WTC11 (cell line): ENCODE results near the gene RPS6KB2. TPM values are rescaled to one million over a fixed set of nuclear protein-coding genes. Genes with fewer than 3 reads are reported as not detected.

ENCODE experiments used
- ATAC-seq: fragments of 200-7000 bp; cut with Tn5 transposase; 2 replicates; pipeline ENCODE4 v1.10.0; 2021; ENCODE audit warnings: mild to moderate bottlenecking, moderate library complexity
- CTCF ChIA-PET: fragments of 300-600 bp; sonication (Branson Sonifier 250); formaldehyde crosslinking; loops from one replicate; lab custom pipeline; 2021; ENCODE audit warnings: antibody characterized with exemption; lab: Charles Lee
- POLR2A ChIA-PET: fragments of 350-600 bp; sonication (Branson Sonifier 250); formaldehyde crosslinking; loops from one replicate; lab custom pipeline; 2021; ENCODE audit warnings: antibody characterized with exemption; lab: Charles Lee
- DNase-seq: peaks from one replicate; pipeline ENCODE4 v3.0.0; 2021; ENCODE audit warnings: low spot score
- H3K27ac Mint-ChIP-seq: 2 replicates; pipeline ENCODE4 v1.8.0; 2021; ENCODE audit warnings: mixed read lengths
- H3K27me3 Mint-ChIP-seq: 2 replicates; pipeline ENCODE4 v1.8.0; 2021; ENCODE audit warnings: low read depth, mild to moderate bottlenecking, moderate library complexity, mixed read lengths
- H3K36me3 Mint-ChIP-seq: 2 replicates; pipeline ENCODE4 v1.8.0; 2021; ENCODE audit warnings: mixed read lengths
- H3K4me1 Mint-ChIP-seq: 2 replicates; pipeline ENCODE4 v1.8.0; 2022; ENCODE audit warnings: mixed read lengths
- H3K4me3 Mint-ChIP-seq: 2 replicates; pipeline ENCODE4 v1.8.0; 2021; ENCODE audit warnings: mild to moderate bottlenecking, moderate library complexity, mixed read lengths
- H3K9me3 Mint-ChIP-seq: 2 replicates; pipeline ENCODE4 v1.8.0; 2021; ENCODE audit warnings: mixed read lengths
- ATF1 ChIP-seq: sonication (generic); formaldehyde crosslinking; IDR thresholded peaks from 2 replicates; pipeline ENCODE4 v1.8.1; 2023; ENCODE audit warnings: mild to moderate bottlenecking, moderate library complexity, missing genetic modification reagents
- CDX4 ChIP-seq: fragments of 250-450 bp; sonication (Bioruptor Pico); IDR thresholded peaks from 2 replicates; pipeline ENCODE4 v1.9.0; 2021; ENCODE audit warnings: moderate library complexity, mild to moderate bottlenecking, inconsistent platforms, borderline replicate concordance
- E2F4 ChIP-seq: sonication (generic); formaldehyde crosslinking; IDR thresholded peaks from 2 replicates; pipeline ENCODE4 v1.8.1; 2022; ENCODE audit warnings: low read depth, mild to moderate bottlenecking, moderate library complexity, missing genetic modification reagents, borderline replicate concordance
- ERG ChIP-seq: fragments of 250-450 bp; sonication (Bioruptor Pico); IDR thresholded peaks from 2 replicates; pipeline ENCODE4 v1.8.0; 2021; ENCODE audit warnings: mild to moderate bottlenecking
- ESRRA ChIP-seq: sonication (generic); formaldehyde crosslinking; IDR thresholded peaks from 2 replicates; pipeline ENCODE4 v1.8.1; 2022; ENCODE audit warnings: mild to moderate bottlenecking, missing genetic modification reagents, borderline replicate concordance
- ETV6 ChIP-seq: sonication (generic); formaldehyde crosslinking; IDR thresholded peaks from 2 replicates; pipeline ENCODE4 v1.8.1; 2022; ENCODE audit warnings: mild to moderate bottlenecking, missing genetic modification reagents
- FOXJ3 ChIP-seq: sonication (generic); formaldehyde crosslinking; IDR thresholded peaks from 2 replicates; pipeline ENCODE4 v1.9.0; 2021; ENCODE audit warnings: missing genetic modification reagents, mild to moderate bottlenecking, borderline replicate concordance
- GABPB1 ChIP-seq: sonication (generic); formaldehyde crosslinking; IDR thresholded peaks from 2 replicates; pipeline ENCODE4 v1.8.1; 2023; ENCODE audit warnings: mild to moderate bottlenecking, missing genetic modification reagents
- IRF1 ChIP-seq: sonication (generic); formaldehyde crosslinking; IDR thresholded peaks from 2 replicates; pipeline ENCODE4 v1.8.0; 2023; ENCODE audit warnings: missing genetic modification reagents
- JUN ChIP-seq: sonication (generic); formaldehyde crosslinking; IDR thresholded peaks from 2 replicates; pipeline ENCODE4 v1.8.0; 2023; ENCODE audit warnings: mild to moderate bottlenecking, missing genetic modification reagents
- RELA ChIP-seq: sonication (generic); formaldehyde crosslinking; IDR thresholded peaks from 2 replicates; pipeline ENCODE4 v1.8.1; 2022; ENCODE audit warnings: missing genetic modification reagents, mild to moderate bottlenecking, borderline replicate concordance
- TCF7 ChIP-seq: sonication (generic); formaldehyde crosslinking; IDR thresholded peaks from 2 replicates; pipeline ENCODE4 v1.8.0; 2022; ENCODE audit warnings: mild to moderate bottlenecking, low read depth, missing genetic modification reagents, moderate library complexity
- USF1 ChIP-seq: sonication (generic); formaldehyde crosslinking; IDR thresholded peaks from 2 replicates; pipeline ENCODE4 v1.8.0; 2022; ENCODE audit warnings: mild to moderate bottlenecking, missing genetic modification reagents
- USF2 ChIP-seq: sonication (generic); formaldehyde crosslinking; IDR thresholded peaks from 2 replicates; pipeline ENCODE4 v1.8.1; 2023; ENCODE audit warnings: mild to moderate bottlenecking, missing genetic modification reagents, moderate library complexity
- ZBTB21 ChIP-seq: sonication (generic); formaldehyde crosslinking; IDR thresholded peaks from 2 replicates; pipeline ENCODE4 v1.8.1; 2023; ENCODE audit warnings: mild to moderate bottlenecking, missing genetic modification reagents, borderline replicate concordance
- ZBTB43 ChIP-seq: sonication (generic); formaldehyde crosslinking; IDR thresholded peaks from 2 replicates; pipeline ENCODE4 v1.8.1; 2023; ENCODE audit warnings: mild to moderate bottlenecking, missing genetic modification reagents
- ZMAT4 ChIP-seq: fragments of 250-450 bp; sonication (Bioruptor Pico); IDR thresholded peaks from 2 replicates; pipeline ENCODE4 v1.9.0; 2021; ENCODE audit warnings: mild to moderate bottlenecking
- ZNF219 ChIP-seq: sonication (generic); formaldehyde crosslinking; IDR thresholded peaks from 2 replicates; pipeline ENCODE4 v1.8.0; 2023; ENCODE audit warnings: missing genetic modification reagents, mild to moderate bottlenecking, borderline replicate concordance
- ZNF232 ChIP-seq: sonication (generic); formaldehyde crosslinking; IDR thresholded peaks from 2 replicates; pipeline ENCODE4 v1.8.0; 2022; ENCODE audit warnings: mild to moderate bottlenecking, missing genetic modification reagents
- total RNA-seq: library from RNA; stranded (reverse); gene quantifications from 3 replicates; pipeline ENCODE4 v1.2.3, GENCODE V29; 2021

Gene RPS6KB2
- total RNA-seq, 1 experiment from 2014 or later, result 54.7 TPM

GRCh38 chr11:67466367-67466766 lies 38.1 kb downstream of the RPS6KB2 start:
- no peak for TF ChIP-seq ZNF219 (CRISPR knock-in tag)
- TF ChIP-seq TCF7 (CRISPR knock-in tag), result no peak
- no peak for TF ChIP-seq E2F4 (CRISPR knock-in tag)
- TF ChIP-seq GABPB1 (CRISPR knock-in tag), result no peak
- TF ChIP-seq USF2 (CRISPR knock-in tag), result no peak
- TF ChIP-seq ZNF232 (CRISPR knock-in tag), result no peak
- TF ChIP-seq JUN (CRISPR knock-in tag), result no peak
- no peak for TF ChIP-seq ERG (CRISPR knock-in tag)
- no peak for TF ChIP-seq ATF1
- POLR2A ChIA-PET, result no interaction called here
- peaks cover 23% of the 10 kb centered on the region for H3K4me1 Mint-ChIP-seq
- DNase-seq (no peak), ATAC-seq (no peak)
- peaks cover 3% of the 10 kb centered on the region; the same call in 1 of the 2 replicates for H3K27me3 Mint-ChIP-seq
- H3K4me3 Mint-ChIP-seq, result no peak overlapping the region
- H3K36me3 Mint-ChIP-seq, result no peaks in the 10 kb centered on the region
- CTCF ChIA-PET, result no interaction called here
- H3K27ac Mint-ChIP-seq, result no peak overlapping the region
- H3K9me3 Mint-ChIP-seq, result no peaks in the 10 kb centered on the region

- Mint-ChIP-seq H3K4me1 (peaks cover 23% of the 10 kb centered on the region), H3K27ac (no peak overlapping the region; the same call in 1 of the 2 replicates), H3K27me3 (peaks cover 11% of the 10 kb centered on the region), H3K4me3 (peak overlapping the region; percentile 87), H3K36me3 (no peaks in the 10 kb centered on the region), H3K9me3 (no peaks in the 10 kb centered on the region)
- ChIA-PET CTCF (interaction anchor here (0.6 to 2.8 kb wide), 8 partner anchors 31 to 183 kb away, joined by 3 to 28 read pairs (median 5); partner anchors contain the start of genes PITPNM1 and PPP1CA), POLR2A (interaction anchor here (0.5 to 1.7 kb wide), 4 partner anchors 24 to 165 kb away, joined by 3 to 8 read pairs (median 4); partner anchors contain the start of genes CORO1B and PPP1CA)
- DNase-seq (no peak), ATAC-seq (no peak)
- TF ChIP-seq IRF1 (CRISPR knock-in tag) (no peak), ZMAT4 (CRISPR knock-in tag) (0 out of 2 replicates have a peak, but pooled peaks have one; percentile 4)
Measured at GRCh38 chr11:67466962-67467771, 38.9 kb downstream of the RPS6KB2 start.

- ChIA-PET POLR2A (interaction anchor here (0.8 to 1.7 kb wide), 9 partner anchors 9 to 163 kb away, joined by 3 to 8 read pairs (median 3); partner anchors contain the start of genes AIP, CORO1B, PPP1CA and RPS6KB2), CTCF (interaction anchor here (0.6 to 2.8 kb wide), 16 partner anchors 7 to 146 kb away, joined by 3 to 28 read pairs (median 4); partner anchors contain the start of genes CLCF1, PITPNM1, POLD4 and PPP1CA)
- Mint-ChIP-seq H3K27me3 (peaks cover 12% of the 10 kb centered on the region), H3K27ac (0 out of 2 replicates have a peak overlapping the region, but pooled peaks have one; percentile 42), H3K36me3 (no peaks in the 10 kb centered on the region), H3K4me1 (peaks cover 23% of the 10 kb centered on the region), H3K9me3 (no peaks in the 10 kb centered on the region), H3K4me3 (peak overlapping the region; percentile 87)
- DNase-seq (no peak), ATAC-seq (no peak)
- no peak for TF ChIP-seq RELA
- no peak for TF ChIP-seq USF2 (CRISPR knock-in tag)
- no peak for TF ChIP-seq CDX4 (CRISPR knock-in tag)
- TF ChIP-seq ETV6 (CRISPR knock-in tag), result no peak
- TF ChIP-seq USF1, result no peak
- no peak for TF ChIP-seq ZBTB21 (CRISPR knock-in tag)
- no peak for TF ChIP-seq ZMAT4 (CRISPR knock-in tag)
- TF ChIP-seq ZBTB43, result no peak
- TF ChIP-seq ESRRA (CRISPR knock-in tag), result no peak
- TF ChIP-seq FOXJ3, result no peak
Measured at GRCh38 chr11:67468056-67468455, 39.8 kb downstream of the RPS6KB2 start.
